ENCODE data around the gene LTC4S.

Gene LTC4S

DNA sequence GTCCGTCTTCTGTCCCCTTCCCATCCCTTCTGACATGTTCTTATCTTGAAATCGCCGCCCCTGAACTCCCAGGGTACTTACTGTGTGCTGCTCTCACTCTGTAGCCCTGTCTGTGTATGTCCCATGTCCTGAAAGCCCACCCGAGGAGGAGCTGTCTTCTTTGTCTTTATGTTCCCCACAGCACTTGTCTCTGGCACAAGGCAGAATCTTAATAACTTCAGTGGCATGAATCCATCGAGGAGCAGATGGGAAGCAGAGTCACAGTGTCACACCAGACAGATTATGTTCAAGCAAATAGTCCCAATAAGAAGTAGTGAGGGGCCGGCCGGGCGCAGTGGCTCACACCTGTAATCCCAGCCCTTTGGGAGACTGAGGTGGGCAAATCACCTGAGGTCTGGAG is 29.7 kb upstream of the LTC4S start:
- peaks cover 29 to 42% of the 10 kb centered on the region in 2 donors for H3K4me1 Mint-ChIP-seq (ENCODE audit: low read depth in 2 of 2)
- DNase-seq (no peak), ATAC-seq (replicated peaks) (no peak)
- H3K4me3 Mint-ChIP-seq: no peak overlapping the region
- no peak overlapping the region for H3K27ac Mint-ChIP-seq
- no peaks in the 10 kb centered on the region for H3K27me3 Mint-ChIP-seq
- peaks cover 27% of the 10 kb centered on the region for H3K36me3 Mint-ChIP-seq (ENCODE audit: insufficient read depth)
- H3K9me3 Mint-ChIP-seq: no peaks in the 10 kb centered on the region

DNA sequence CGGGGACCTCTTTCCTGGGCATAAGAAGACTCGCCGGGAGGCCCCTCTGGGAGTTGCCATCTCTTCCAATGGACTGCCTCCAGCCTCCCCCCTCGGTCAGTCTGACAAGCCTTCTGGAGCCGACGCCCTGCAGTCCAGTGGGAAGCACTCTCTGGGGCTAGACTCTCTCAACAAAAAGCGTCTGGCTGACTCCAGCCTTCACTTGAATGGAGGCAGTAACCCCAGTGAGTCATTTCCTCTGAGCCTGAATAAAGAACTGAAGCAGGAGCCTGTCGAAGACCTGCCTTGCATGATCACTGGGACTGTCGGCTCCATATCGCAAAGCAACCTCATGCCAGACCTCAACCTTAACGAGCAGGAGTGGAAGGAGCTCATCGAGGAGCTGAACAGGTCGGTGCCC is 28.4 kb upstream of the LTC4S start:
- Mint-ChIP-seq H3K27me3 (no peaks in the 10 kb centered on the region), H3K4me3 (no peak overlapping the region), H3K4me1 (ENCODE audit: low read depth in 2 of 2) (peaks cover 18 to 28% of the 10 kb centered on the region in 2 donors), H3K9me3 (no peaks in the 10 kb centered on the region), H3K27ac (no peak overlapping the region), H3K36me3 (ENCODE audit: insufficient read depth) (peaks cover 36% of the 10 kb centered on the region)
- DNase-seq: no peak
- no peak for ATAC-seq (replicated peaks)

DNA sequence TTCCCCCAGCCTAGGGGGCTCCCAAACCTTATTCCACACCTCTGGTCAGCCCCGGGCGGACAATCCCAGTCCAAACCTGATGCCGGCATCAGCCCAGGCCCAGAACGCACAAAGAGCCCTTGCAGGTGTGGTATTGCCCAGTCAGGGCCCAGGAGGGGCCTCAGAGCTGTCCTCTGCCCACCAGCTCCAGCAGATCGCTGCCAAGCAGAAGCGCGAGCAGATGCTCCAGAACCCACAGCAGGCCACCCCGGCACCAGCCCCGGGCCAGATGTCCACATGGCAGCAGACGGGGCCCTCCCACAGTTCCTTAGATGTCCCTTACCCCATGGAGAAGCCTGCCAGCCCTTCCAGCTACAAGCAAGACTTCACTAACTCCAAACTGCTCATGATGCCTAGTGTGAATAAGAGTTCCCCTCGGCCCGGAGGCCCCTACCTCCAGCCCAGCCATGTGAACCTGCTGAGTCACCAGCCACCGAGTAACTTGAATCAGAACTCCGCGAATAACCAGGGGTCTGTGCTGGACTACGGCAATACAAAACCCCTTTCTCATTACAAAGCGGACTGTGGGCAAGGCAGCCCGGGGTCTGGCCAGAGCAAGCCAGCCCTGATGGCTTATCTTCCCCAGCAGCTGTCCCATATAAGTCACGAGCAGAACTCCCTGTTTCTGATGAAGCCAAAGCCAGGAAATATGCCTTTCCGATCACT is 27.6 kb upstream of the LTC4S start:
- Mint-ChIP-seq H3K36me3 (ENCODE audit: insufficient read depth) (peaks cover 44% of the 10 kb centered on the region), H3K9me3 (no peaks in the 10 kb centered on the region), H3K27ac (no peak overlapping the region), H3K4me3 (no peak overlapping the region), H3K27me3 (no peaks in the 10 kb centered on the region), H3K4me1 (ENCODE audit: low read depth in 2 of 2) (peaks cover 16 to 23% of the 10 kb centered on the region in 2 donors)
- ATAC-seq (replicated peaks) (no peak), DNase-seq (no peak)

DNA sequence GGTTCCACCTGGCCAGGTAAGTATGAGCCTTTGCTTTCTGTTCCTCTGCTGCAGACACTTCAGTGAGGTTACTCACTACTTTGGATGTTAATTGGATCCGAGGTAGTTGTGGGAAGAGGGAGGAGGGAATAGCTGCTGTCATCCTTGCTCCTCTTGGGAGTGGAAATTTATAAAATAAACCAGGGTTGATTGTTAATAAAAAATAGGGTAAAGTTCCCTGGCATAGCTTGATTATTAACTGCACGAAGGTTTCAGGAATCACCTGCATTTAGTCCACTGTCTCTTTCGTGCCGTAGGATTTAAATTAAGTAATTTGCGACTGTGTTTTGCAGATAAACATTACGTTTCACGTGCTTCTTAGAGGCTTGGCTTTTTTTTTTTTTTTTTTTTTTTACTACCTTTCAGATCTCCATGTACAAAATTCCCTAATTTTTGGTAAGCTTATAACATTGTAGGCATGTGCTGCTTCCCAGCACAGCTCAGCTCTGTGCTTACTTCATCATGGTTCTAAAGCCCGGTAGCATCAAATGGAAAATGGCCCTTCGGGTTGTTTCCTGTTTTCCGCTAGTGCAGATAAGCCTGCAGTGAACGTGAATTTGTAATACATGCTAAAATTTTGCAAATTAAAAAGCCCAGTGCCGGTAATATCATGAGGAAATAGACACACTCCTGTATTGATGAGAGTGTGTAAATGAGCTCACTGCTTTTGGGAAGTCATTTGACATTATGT is 26.9 kb upstream of the LTC4S start:
- DNase-seq (no peak), ATAC-seq (replicated peaks) (no peak)
- Mint-ChIP-seq H3K4me1 (ENCODE audit: low read depth in 2 of 2) (peaks cover 12 to 20% of the 10 kb centered on the region in 2 donors), H3K4me3 (no peak overlapping the region), H3K27ac (no peak overlapping the region), H3K27me3 (no peaks in the 10 kb centered on the region), H3K36me3 (ENCODE audit: insufficient read depth) (peaks cover 50% of the 10 kb centered on the region), H3K9me3 (no peaks in the 10 kb centered on the region)

GRCh38 chr5:179767496-179768100 is 26.2 kb upstream of the LTC4S start:
- no peaks in the 10 kb centered on the region for H3K27me3 Mint-ChIP-seq

GRCh38 chr5:179768326-179769085 is 25.3 kb upstream of the LTC4S start:
- peaks cover 64% of the 10 kb centered on the region for H3K36me3 Mint-ChIP-seq (ENCODE audit: insufficient read depth)
- H3K9me3 Mint-ChIP-seq: no peaks in the 10 kb centered on the region
- DNase-seq (no peak), ATAC-seq (replicated peaks) (no peak)
- H3K27me3 Mint-ChIP-seq: no peaks in the 10 kb centered on the region
- no peak overlapping the region for H3K4me3 Mint-ChIP-seq
- H3K27ac Mint-ChIP-seq: no peak overlapping the region
- H3K4me1 Mint-ChIP-seq (ENCODE audit: low read depth in 2 of 2): peaks cover 1 to 7% of the 10 kb centered on the region in 2 donors

More at GRCh38 chr5:179767496-179768100, 26.2 kb upstream of the LTC4S start:
- Mint-ChIP-seq H3K27ac (no peak overlapping the region), H3K36me3 (ENCODE audit: insufficient read depth) (peaks cover 57% of the 10 kb centered on the region), H3K9me3 (no peaks in the 10 kb centered on the region), H3K4me3 (no peak overlapping the region), H3K4me1 (ENCODE audit: low read depth in 2 of 2) (peaks cover 8 to 16% of the 10 kb centered on the region in 2 donors)
- ATAC-seq (replicated peaks): no peak
- DNase-seq: no peak

DNA sequence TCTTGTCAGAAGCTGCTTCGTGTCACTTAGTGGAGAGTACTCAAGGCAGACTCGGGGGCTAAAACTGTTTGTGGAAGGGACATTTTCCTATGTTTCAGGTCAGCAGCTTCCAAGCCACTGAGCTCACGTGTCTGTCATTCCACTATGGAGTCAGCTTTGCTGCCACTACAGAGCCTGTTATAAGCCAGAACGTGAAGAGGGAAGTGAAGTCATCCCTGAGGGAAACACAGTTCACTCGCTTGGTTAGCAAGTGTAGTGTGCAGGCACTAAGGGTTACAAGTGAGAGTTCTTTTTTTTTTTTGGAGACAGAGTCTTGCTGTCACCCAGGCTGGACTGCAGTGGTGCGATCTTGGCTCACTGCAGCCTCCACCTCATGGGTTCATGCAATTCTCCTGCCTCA is 24.5 kb upstream of the LTC4S start:
- no peaks in the 10 kb centered on the region for H3K4me1 Mint-ChIP-seq (ENCODE audit: low read depth in 2 of 2)
- H3K9me3 Mint-ChIP-seq: no peaks in the 10 kb centered on the region
- no peaks in the 10 kb centered on the region for H3K27me3 Mint-ChIP-seq
- no peak overlapping the region for H3K27ac Mint-ChIP-seq
- H3K36me3 Mint-ChIP-seq (ENCODE audit: insufficient read depth): peaks cover 64% of the 10 kb centered on the region
- no peak for ATAC-seq (replicated peaks)
- H3K4me3 Mint-ChIP-seq: no peak overlapping the region
- DNase-seq: no peak

- Mint-ChIP-seq H3K27ac (peak overlapping the region in 1 of 2 donors; percentile 86), H3K4me1 (ENCODE audit: low read depth in 2 of 2) (no peaks in the 10 kb centered on the region)
- no peak for ATAC-seq (replicated peaks)
These were observed 24.0 kb upstream of the LTC4S start for GRCh38 chr5:179769796-179770195.

DNA sequence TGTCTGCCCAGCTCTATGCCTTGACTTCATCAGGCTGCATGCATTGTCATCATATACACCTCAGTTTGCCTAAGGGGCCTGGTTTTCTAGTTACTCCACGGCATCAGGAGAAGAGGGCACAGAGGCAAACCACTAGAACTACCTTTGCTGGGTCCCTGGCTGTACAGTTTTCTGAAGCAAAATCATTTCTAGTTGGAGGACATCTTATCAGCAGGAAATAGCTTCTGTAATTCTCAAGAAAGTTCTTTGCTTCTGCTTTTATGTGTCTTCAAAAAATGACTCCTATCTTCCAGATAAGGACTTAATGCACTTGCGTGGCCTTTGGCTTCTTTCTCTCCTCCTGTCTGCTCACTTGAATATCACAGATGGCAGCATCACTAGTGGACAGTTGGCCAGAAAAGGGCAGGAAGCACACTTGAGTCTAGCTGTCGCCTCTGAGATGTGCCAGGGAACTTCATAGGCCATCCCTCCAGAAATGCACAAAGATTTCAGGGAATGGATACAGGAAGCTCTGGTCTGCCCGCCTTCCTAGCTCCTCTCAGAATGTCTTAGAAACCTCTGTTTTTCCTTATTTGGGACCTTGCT is 22.4 kb upstream of the LTC4S start:
- Mint-ChIP-seq H3K27me3 (no peaks in the 10 kb centered on the region), H3K27ac (no peak overlapping the region), H3K9me3 (no peaks in the 10 kb centered on the region), H3K4me3 (no peak overlapping the region), H3K4me1 (ENCODE audit: low read depth in 2 of 2) (no peaks in the 10 kb centered on the region), H3K36me3 (ENCODE audit: insufficient read depth) (peaks cover 61% of the 10 kb centered on the region)
- ATAC-seq (replicated peaks) (no peak), DNase-seq (no peak)

More at GRCh38 chr5:179769796-179770195, 24.0 kb upstream of the LTC4S start:
- H3K27me3 Mint-ChIP-seq: no peaks in the 10 kb centered on the region
- H3K4me3 Mint-ChIP-seq: no peak overlapping the region
- no peaks in the 10 kb centered on the region for H3K9me3 Mint-ChIP-seq
- H3K36me3 Mint-ChIP-seq (ENCODE audit: insufficient read depth): peaks cover 67% of the 10 kb centered on the region
- no peak for DNase-seq

- Mint-ChIP-seq H3K9me3 (no peaks in the 10 kb centered on the region), H3K27ac (peak overlapping the region in 1 of 2 donors; percentile 63), H3K4me1 (ENCODE audit: low read depth in 2 of 2) (no peaks in the 10 kb centered on the region), H3K4me3 (no peak overlapping the region), H3K27me3 (no peaks in the 10 kb centered on the region), H3K36me3 (ENCODE audit: insufficient read depth) (peaks cover 58% of the 10 kb centered on the region)
- no peak for DNase-seq
- ATAC-seq (replicated peaks): no peak
These were observed 21.4 kb upstream of the LTC4S start for GRCh38 chr5:179772351-179772750.

- H3K27ac Mint-ChIP-seq: peak overlapping the region in 1 of 2 donors; percentile 82
These were observed 20.1 kb upstream of the LTC4S start for GRCh38 chr5:179773686-179774040.

GRCh38 chr5:179774442-179774841 is 19.3 kb upstream of the LTC4S start:
- H3K27me3 Mint-ChIP-seq: no peaks in the 10 kb centered on the region
- no peak for ATAC-seq (replicated peaks)
- no peak overlapping the region for H3K4me3 Mint-ChIP-seq
- H3K4me1 Mint-ChIP-seq (ENCODE audit: low read depth in 2 of 2): peaks cover 0 to 3% of the 10 kb centered on the region in 2 donors
- peaks cover 49% of the 10 kb centered on the region for H3K36me3 Mint-ChIP-seq (ENCODE audit: insufficient read depth)
- no peak for DNase-seq
- H3K9me3 Mint-ChIP-seq: no peaks in the 10 kb centered on the region
- peak overlapping the region in 1 of 2 donors; percentile 59 for H3K27ac Mint-ChIP-seq

More at GRCh38 chr5:179773686-179774040, 20.1 kb upstream of the LTC4S start:
- Mint-ChIP-seq H3K27me3 (no peaks in the 10 kb centered on the region), H3K4me3 (no peak overlapping the region), H3K9me3 (no peaks in the 10 kb centered on the region), H3K36me3 (ENCODE audit: insufficient read depth) (peaks cover 56% of the 10 kb centered on the region), H3K4me1 (ENCODE audit: low read depth in 2 of 2) (peaks cover 0 to 2% of the 10 kb centered on the region in 2 donors)
- no peak for DNase-seq
- ATAC-seq (replicated peaks): no peak

DNA sequence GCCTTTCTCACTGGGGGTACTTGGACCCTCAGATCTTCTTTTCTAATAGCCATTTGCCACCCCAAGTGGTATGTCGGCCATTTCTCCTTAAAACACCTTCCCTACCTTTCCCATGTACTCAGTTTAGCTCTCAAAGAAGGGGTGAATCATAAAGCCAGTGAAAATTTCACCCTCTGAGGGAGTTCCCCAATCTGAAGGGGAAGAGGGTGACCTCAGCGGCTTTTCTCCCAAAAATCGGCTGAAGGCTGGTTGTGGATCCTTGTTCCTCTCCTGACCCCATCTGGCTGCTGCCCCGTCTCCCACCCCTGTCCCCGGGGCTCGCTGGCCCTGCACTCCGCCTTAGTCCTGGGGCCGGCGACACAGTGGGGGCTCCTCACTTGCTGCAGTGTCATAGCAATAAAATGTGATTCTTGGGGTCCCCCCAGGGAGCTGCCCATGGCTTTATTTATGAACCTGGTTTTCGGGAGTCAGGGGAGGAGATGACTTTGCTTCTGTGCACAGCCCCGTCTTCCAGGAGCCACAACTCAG is 17.3 kb upstream of the LTC4S start:
- Mint-ChIP-seq H3K27ac (no peak overlapping the region), H3K4me1 (ENCODE audit: low read depth in 2 of 2) (peaks cover 0 to 5% of the 10 kb centered on the region in 2 donors), H3K4me3 (no peak overlapping the region), H3K36me3 (ENCODE audit: insufficient read depth) (peaks cover 33% of the 10 kb centered on the region), H3K9me3 (no peaks in the 10 kb centered on the region), H3K27me3 (no peaks in the 10 kb centered on the region)
- no peak for ATAC-seq (replicated peaks)
- no peak for DNase-seq

All from effector memory CD8-positive, alpha-beta T cell (primary cell).